ENCODE results near the gene PTPRO. TPM values are rescaled to one million over a fixed set of nuclear protein-coding genes. Genes with fewer than 3 reads are reported as not detected.

PTPRO gene
- total RNA-seq, 2 experiments from 2014 or later: 0.47 to 0.63 TPM

- H3K27ac Mint-ChIP-seq: no peak overlapping the region
- DNase-seq (no peak), ATAC-seq (no peak)
- H3K36me3 Mint-ChIP-seq (ENCODE audit: low read depth): peaks cover 3% of the 10 kb centered on the region
- peaks cover 10% of the 10 kb centered on the region for H3K9me3 Mint-ChIP-seq
- no peak overlapping the region for H3K4me3 Mint-ChIP-seq
- H3K27me3 Mint-ChIP-seq: peaks cover 8% of the 10 kb centered on the region
- intact Hi-C loops (cut with micrococcal nuclease): no loop called here
- no peak for TF ChIP-seq CTCF (IDR thresholded peaks at IDR 0.05)
- ChIA-PET POLR2A (no interaction called here), CTCF (interaction anchor here (1.0 to 13.5 kb wide), 2 partner anchors 63 to 249 kb away, joined by 3 to 510 read pairs; no protein-coding TSS in a partner anchor)
- H3K4me1 Mint-ChIP-seq (ENCODE audit: low read depth): peaks cover 3% of the 10 kb centered on the region
These were observed 203.1 kb downstream of the PTPRO start for GRCh38 chr12:15525441-15525840.

- Mint-ChIP-seq H3K27me3 (peaks cover 7% of the 10 kb centered on the region), H3K27ac (no peak overlapping the region), H3K9me3 (peaks cover 10% of the 10 kb centered on the region), H3K36me3 (ENCODE audit: low read depth) (peaks cover 3% of the 10 kb centered on the region), H3K4me3 (no peak overlapping the region), H3K4me1 (ENCODE audit: low read depth) (no peaks in the 10 kb centered on the region)
- ChIA-PET CTCF (interaction anchor here (13.5 kb wide), 1 partner anchor 63 kb away, joined by 510 read pairs; no protein-coding TSS in a partner anchor), POLR2A (no interaction called here)
- peak; percentile 51 for ATAC-seq
- TF ChIP-seq CTCF (IDR thresholded peaks at IDR 0.05): no peak
- intact Hi-C loops (cut with micrococcal nuclease): no loop called here
- no peak for DNase-seq
These were observed 203.7 kb downstream of the PTPRO start for GRCh38 chr12:15526033-15526432.

GRCh38 chr12:15527201-15528080 is 205.1 kb downstream of the PTPRO start:
- ChIA-PET POLR2A (no interaction called here), CTCF (interaction anchor here (13.5 kb wide), 1 partner anchor 61 kb away, joined by 510 read pairs; no protein-coding TSS in a partner anchor)
- no peak overlapping the region for H3K27ac Mint-ChIP-seq
- peaks cover 2% of the 10 kb centered on the region for H3K4me1 Mint-ChIP-seq (ENCODE audit: low read depth)
- peaks cover 10% of the 10 kb centered on the region for H3K9me3 Mint-ChIP-seq
- H3K27me3 Mint-ChIP-seq: peaks cover 2% of the 10 kb centered on the region
- no peak for TF ChIP-seq CTCF (IDR thresholded peaks at IDR 0.05)
- intact Hi-C loops (cut with micrococcal nuclease): no loop called here
- ATAC-seq: no peak
- peak; percentile 14 for DNase-seq
- peaks cover 3% of the 10 kb centered on the region for H3K36me3 Mint-ChIP-seq (ENCODE audit: low read depth)
- H3K4me3 Mint-ChIP-seq: no peak overlapping the region

GRCh38 chr12:15528666-15529065 is 206.4 kb downstream of the PTPRO start:
- peaks cover 10% of the 10 kb centered on the region for H3K9me3 Mint-ChIP-seq
- peaks cover 8% of the 10 kb centered on the region for H3K4me1 Mint-ChIP-seq (ENCODE audit: low read depth)
- no peak for TF ChIP-seq CTCF (IDR thresholded peaks at IDR 0.05)
- no peak for DNase-seq
- intact Hi-C loops (cut with micrococcal nuclease): no loop called here
- H3K36me3 Mint-ChIP-seq (ENCODE audit: low read depth): peaks cover 3% of the 10 kb centered on the region
- no peak for ATAC-seq
- no peak overlapping the region for H3K27ac Mint-ChIP-seq
- POLR2A ChIA-PET: no interaction called here
- peaks cover 2% of the 10 kb centered on the region for H3K27me3 Mint-ChIP-seq
- CTCF ChIA-PET: interaction anchor here (13.5 kb wide), 1 partner anchor 60 kb away, joined by 510 read pairs; no protein-coding TSS in a partner anchor
- H3K4me3 Mint-ChIP-seq: no peak overlapping the region

GRCh38 chr12:15530361-15530760 is 208.1 kb downstream of the PTPRO start:
- H3K27me3 Mint-ChIP-seq: no peaks in the 10 kb centered on the region
- H3K36me3 Mint-ChIP-seq (ENCODE audit: low read depth): peaks cover 4% of the 10 kb centered on the region
- intact Hi-C loops (cut with micrococcal nuclease): loop anchor here (5.0 to 10.0 kb wide), 2 partner anchors 164 to 327 kb away; no protein-coding TSS in a partner anchor
- ChIA-PET CTCF (interaction anchor here (13.5 kb wide), 1 partner anchor 58 kb away, joined by 510 read pairs; no protein-coding TSS in a partner anchor), POLR2A (no interaction called here)
- peaks cover 8% of the 10 kb centered on the region for H3K4me1 Mint-ChIP-seq (ENCODE audit: low read depth)
- peaks cover 13% of the 10 kb centered on the region for H3K9me3 Mint-ChIP-seq
- TF ChIP-seq CTCF (IDR thresholded peaks at IDR 0.05): no peak
- DNase-seq (no peak), ATAC-seq (no peak)
- no peak overlapping the region for H3K4me3 Mint-ChIP-seq
- H3K27ac Mint-ChIP-seq: no peak overlapping the region

Measured in activated CD8-positive, alpha-beta T cell treated with anti-CD3 and anti-CD28 coated beads for 36 hours (primary cell).